GM21367 (cell line): ENCODE data around the gene AKAP7.
A peak's percentile ranks its signal among the peaks of the same experiment; 100 is the strongest.

Experiments
- ATAC-seq: cut with Tn5 transposase; IDR thresholded peaks from one replicate; pipeline ENCODE4 v1.9.1; 2021; ENCODE audit not compliant: unreplicated experiment

The AKAP7 gene

DNA sequence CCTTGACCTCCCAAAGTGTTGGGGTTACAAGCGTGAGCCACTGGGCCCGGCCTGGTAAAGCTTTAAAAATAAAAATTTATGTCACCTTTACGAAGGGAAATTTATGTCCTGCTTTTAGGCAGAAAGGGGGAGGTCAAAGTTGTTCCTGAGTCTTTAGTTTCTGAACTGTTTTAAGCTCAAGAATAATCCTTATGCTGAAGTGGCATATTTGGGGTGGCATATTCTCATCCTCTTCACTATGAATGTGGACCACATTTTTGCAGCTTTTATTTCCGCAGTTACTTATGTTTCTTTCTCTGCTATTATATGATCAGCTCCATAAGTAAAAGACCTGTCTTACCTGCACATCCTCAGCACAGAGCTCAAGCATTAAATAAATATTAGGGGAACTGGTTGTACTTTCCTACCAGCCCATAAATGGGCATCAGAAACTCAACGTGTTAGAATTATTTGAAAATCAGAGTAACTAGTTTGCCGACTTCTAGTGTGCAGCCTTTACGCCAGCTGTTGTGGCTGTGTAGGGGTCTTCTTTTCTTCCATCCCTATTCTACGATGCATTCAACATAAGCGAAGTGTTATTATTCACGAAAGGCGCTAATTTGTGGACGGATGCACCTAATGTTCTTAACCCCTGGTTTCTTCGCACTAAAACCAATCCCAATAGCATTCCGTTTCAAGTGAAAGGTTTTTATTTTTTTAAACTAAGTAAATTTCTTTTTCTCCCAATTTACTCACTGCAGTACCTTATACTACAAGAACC, 867 bp upstream of the AKAP7 start:
- ATAC-seq = no peak

DNA sequence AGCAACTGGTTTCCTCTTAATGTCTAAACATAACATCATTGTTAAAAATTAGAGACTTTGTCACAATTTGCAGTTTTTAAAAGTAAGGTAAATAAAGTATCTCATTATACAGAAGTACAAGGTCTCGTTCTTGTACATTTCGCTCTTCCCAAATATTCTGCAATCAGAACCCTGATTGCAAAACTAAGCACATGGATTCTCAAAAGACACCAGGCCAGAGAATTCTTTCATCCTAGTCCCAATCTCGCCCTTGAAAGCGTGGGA, 355 bp upstream of the AKAP7 start:
- no peak for ATAC-seq

DNA sequence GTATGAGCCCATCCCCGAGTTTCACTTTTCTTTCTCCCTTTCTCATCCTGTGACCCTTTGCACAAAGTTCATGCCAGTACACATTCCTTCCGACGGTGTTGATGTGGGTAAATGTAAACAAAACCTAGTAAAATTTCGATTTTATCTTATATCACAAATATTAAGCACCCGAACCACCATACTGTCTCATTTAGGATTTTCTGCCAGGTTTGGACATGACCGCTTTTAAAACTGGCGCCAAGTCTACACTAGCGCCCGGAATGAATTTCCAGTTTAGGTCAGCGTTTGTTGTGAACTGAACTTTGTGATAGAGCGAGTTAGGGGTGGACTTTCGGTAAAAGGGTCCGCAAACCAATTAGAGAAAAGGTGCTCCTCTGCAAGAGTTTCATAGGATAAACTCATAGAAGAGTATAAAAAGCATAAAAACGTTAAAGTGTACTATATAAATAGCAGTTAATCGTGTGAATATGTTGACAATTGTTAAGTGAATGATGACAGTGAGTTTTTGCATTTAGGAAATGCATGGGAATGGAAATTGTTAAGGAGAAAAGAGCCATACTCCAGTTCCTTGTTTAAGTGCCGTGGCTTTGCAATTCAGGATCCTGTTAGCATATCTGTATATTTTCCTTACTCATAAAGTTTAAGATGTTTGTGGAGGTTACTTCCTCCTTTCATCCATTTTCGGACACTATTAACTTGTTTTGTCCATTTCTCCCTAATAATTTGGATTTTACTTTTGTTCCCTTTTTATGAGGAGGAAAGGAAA, 937 bp downstream of the AKAP7 start:
- ATAC-seq = no peak

DNA sequence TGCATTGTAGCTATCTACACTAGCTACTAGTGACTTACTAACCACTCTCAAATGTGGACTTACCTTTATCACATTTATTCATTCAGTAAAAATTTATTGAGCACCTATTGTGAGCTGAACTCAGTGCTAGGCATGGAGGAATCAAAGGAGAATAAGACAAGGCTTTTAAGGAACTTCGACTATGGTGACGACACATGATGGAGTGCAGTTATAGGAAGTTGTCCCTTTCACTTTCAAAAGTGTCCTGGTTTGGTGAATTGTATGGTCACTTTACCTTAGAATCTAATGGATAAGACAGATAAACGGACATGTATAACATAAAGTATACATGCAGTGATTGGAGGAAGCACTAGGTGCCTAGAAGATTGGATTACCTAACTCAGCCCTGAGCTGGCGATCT, 4.3 kb downstream of the AKAP7 start:
- ATAC-seq = no peak

DNA sequence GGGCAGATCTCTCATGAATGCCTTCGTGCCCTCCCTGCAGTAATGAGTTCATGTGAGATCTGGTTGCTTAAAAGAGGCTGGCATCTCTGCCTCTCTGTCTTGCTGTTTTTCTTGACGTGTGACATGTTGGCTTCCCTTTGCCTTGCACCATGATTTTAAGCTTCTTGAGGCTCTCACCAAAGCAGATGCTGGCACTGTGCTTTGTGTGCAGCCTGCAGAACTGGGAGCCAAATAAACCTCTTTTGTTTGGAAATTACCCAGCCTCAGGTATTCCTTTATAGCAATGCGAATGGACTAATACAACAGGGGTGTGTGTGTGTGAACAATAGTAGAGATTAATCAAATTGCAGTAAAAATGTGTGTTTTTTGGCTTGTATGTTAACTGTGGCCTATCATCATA, 8.1 kb downstream of the AKAP7 start:
- ATAC-seq = no peak

DNA sequence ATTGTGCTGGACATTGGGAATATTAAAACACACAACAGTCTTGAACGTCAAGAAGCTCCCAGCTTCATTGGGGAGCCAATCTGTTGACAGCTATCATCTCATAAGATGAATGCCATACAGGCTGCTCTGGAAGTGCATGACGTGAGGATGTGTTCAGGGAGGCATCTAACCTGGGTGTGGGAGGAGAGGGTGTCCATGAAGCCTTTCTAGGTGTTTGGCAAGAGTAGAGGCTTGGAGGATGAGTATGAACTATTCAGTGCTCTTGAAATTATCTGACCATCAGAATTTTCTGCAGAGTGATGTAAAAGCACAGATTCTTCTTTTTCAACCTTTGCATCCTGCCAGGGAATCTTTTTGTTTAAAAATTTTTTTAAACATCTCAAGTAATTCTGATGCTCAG, 11.6 kb downstream of the AKAP7 start:
- no peak for ATAC-seq

DNA sequence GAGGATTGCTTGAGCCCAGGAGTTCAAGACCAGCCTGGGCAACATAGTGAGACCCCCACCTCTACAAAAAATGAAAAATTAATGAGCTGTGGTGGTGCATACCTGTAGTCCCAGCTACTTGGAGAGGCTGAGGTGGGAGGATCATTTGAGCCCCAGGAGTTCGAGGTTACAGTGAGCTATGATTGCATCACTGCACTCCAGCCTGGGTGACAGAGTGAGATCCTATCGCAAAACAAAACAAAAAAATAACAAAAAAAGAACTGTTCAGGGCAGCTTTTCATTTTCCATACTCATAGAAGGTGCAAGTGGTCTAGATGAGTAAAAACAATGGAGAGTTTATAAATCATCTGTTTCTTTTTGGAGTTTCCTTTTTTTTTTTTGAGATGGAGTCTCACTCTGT, 21.1 kb downstream of the AKAP7 start:
- ATAC-seq = no peak

DNA sequence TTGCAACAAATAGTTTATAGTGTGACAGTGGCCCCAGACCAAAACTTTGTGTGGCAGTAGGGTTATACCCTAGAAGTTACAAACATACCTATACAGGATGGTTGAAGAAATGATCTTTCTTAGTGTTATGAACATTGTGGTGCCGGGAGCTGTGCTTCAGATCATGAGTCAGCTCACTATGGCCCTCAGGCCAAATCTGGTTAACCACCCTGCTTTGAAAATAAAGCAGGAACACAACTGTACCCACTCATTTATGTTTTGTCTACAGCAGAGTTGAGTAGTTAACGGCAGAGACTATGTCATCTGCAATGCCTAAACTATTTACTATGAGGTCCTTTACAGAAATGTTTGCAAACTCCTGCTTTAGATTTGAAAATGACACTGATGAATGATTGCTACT, 24.3 kb downstream of the AKAP7 start:
- no peak for ATAC-seq

DNA sequence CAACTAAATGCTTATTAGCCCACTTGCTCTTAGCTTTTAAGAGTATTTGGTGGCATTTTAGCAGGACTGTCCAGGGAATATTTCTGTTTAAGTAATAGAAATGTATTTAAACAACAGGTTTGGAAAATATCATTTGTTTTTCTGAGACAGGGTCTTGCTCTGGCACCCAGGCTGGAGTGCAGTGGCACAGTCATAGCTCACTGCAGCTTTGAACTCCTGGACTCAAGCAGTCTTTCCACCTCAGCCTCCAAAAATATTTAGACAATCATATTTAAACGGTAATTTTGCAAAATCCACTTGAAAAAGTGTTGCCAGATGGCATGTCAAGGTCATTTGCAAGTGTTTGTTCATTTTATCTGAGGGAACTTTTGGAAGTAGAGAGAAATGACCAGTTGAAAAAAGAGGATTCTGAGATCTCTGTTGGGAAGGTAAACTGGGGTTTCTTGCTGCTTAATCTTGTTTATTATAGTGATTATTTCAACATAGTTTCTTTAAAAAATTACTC, 25.0 kb downstream of the AKAP7 start:
- ATAC-seq = no peak

DNA sequence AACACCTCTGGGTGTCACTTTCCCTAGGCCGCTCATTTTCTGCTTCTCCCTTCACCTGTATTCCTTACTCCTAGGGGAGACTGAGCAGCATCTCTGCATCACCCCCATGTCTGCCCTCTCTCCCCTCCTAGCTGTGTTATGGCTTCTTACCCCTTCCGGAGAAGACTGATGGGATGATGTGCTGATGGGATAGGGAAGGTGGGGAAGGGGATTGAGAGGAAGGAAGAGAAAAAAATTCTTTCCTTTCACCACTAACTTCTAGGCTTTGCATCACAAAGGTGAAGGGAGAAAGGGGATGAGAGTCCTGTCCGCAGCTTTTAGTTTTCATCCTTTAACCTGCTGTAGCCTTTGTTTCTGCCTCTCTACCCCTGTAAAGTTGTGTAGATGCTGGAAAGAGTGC, 26.7 kb downstream of the AKAP7 start:
- ATAC-seq = no peak

DNA sequence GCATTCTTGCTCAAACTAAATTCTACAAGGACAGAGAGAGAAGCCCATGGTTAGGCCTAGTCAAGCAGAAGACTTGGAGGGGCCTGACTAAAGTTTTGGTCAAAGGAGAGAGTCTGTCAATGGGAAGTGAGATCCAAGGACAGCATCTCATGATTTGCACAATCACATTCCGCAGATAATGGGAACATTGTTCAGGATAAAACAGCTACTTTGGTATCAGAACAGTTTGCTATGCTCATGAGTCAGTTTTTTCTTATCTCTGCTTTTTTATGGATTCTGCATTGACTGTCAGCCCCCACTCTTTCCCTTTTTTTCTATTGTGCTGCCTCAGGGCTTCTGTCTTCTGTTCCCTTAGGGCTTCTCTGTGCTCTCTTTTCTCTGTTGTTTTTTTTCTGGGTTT, 28.6 kb downstream of the AKAP7 start:
- ATAC-seq = no peak

DNA sequence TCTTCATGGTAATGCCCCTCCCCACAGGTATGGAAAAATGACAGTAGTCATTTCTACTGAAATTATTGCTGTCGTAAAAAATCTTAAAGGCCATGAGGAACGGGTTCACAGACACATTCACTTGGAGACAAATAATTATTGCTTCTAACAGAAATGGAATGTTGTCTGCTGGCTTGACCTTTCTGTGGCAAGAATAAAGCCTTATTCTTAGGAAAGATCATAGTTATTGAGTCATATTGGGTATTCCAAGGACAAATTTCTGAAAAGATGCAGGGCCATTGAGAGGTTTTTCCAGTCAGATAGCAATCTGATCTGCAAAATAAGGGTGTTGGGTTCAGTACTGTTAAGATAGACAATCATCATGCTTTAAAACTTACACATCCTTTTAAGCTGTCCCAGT, 29.2 kb downstream of the AKAP7 start:
- no peak for ATAC-seq

DNA sequence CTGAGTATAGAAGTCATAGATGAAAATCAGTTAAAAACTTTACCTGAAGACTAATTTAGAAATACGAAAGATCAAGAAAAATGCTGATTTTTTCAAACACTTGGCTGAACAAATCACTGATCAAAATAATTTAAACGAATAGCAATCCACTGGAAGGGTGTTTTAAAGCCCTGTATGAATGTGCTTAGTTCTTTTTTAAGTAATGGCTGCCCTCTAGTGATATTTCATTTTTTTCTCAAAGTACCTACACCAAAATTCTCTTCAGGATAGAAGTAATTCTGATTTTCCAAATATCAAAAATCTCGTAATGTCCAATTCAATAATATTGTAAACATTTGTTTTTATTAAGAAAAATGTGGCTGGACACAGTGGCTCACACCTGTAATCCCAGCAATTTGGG, 32.5 kb downstream of the AKAP7 start:
- ATAC-seq = no peak

DNA sequence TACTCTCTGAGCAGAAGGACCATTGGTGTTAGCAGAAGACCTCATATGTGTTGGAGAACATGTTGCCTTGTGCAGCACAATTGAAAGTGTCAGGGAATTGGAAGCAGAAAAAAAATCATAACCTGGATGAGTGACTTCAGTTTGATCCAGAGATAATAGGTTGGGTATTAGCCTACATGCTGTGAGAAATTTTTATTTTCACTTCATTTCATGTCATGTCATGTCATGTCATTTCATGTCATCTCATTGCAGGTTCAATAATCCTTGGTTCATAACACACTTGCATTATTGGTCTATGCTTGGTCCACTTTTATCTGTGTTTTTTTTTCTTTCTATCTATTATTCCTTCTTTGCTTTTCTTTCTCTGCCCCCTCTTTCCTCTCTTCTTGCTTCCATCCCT, 34.3 kb downstream of the AKAP7 start:
- no peak for ATAC-seq

DNA sequence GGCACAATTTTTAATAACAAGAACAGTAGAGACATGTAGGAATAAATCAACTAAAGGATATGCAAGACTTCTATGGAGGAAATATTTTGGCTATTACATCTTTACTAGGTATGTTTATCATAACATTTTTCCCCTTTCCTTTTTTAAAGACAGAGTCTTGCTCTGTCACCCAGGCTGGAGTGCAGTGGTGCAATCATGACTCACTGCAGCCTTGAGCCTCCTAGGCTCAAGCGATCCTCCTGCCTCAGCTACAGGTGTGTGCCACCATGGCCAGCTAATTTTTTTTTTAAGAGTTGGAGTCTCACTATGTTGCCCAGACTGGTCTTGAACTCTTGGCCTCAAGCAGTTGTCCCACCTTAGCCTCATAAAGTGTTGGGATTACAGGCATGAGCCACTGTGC, 37.0 kb downstream of the AKAP7 start:
- ATAC-seq = no peak

DNA sequence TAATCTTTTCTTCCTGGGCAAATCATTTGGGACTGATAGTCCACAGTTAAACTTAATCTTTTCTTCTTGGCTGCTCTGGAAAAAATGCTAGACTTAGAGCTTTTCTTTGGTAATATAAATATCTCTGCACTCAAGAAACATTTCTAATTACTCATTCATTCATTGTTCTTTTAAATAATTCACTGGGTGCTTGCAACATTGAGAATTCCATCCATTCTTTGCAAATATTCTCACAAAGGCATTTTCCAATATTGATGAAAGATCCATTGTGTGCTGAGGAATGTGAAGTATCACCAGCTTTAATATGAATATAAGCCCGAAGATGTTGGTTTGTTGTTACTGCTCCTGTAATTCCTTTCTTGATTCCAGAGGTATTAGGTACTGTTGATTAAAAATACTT, 38.4 kb downstream of the AKAP7 start:
- ATAC-seq = no peak

DNA sequence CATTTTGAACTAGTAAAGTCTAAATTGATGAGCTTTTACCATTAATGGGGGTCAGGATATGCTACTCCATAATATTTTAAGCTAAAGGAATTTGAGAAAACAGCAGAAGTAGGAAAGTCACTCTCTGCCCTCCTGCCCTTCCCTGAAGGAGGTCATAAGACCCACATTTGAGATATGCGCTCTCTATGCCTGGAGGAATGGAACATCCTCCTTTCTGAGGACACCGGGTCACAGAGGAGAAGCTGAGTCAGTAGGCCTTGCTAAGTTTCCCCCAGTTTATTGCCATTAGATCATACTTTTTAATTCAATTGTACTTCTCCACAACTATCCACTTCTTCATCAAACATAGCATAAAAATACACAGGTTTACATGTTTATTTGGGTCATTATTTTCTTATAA, 40.3 kb downstream of the AKAP7 start:
- ATAC-seq = no peak

DNA sequence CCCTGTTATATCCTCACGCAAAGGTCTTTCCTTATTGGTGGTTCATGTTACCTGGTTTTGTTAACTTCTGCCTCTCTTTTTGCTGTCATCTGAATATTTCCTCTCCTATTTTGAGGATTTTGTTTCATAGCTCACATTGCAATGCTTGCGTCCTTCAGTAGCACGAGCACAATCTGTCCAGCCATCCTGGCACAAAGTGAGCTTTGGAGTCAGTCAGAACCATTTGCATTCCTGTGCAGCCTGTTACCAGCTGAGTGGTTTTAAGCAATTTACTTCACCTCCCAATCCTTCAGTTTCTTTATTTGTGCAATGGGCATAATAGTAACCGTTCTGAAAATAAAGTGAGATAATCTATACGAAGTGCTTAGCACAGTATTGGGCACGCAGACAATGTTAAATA, 42.7 kb downstream of the AKAP7 start:
- ATAC-seq = no peak

DNA sequence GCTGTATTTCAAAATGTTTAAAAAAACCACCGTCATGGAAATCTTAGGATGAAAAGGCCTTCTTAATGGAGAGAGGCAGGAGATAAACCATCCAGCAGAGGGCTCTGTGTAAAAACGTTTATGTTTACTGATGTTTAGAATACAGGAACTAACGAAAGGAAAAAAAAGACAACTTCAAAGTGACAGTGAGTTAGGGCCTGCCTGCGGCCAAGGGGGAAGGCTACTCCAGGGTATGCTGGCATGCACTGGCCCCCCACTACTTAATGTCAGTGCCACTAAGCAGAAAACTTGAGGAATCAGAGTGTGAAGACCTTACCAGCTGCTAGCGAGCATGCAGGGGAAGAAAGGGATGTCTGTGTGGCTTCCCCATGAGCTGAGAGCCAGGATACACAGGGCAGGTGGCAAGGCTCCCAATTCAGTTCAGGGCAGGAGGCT, 47.7 kb downstream of the AKAP7 start:
- ATAC-seq = peak; percentile 86

DNA sequence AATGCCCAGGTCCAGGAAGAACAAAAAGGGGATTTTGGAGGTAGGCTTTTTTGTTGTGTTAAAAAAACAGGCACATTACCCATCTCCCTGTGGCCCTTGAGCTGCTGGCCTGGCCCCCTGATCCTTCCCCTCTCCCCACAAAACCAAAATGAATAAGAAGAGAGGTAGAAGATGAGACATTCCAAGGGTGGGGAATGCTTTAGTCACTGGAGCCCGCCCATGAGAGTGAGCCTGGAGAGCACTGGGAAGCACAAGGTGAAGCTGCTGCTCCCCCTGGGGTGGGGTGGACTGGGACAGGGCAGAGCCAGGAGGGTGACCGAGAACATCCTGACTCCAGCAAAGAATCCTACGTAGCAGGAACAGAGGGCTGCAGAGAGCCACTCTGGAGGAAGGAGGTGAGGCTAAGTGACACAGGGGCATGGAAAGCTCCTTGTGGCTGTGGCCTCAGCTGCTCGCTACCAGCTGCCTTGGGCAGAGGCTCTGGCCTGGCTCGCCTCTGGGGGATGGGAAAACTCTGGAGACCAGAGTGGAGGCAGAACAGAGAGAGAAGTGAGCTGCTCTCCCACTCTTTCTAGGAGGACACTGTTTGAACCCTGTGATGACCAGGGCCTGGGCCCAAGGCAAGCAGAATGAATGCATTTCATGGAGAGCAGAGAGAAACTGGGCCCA, 48.3 kb downstream of the AKAP7 start:
- ATAC-seq = no peak

DNA sequence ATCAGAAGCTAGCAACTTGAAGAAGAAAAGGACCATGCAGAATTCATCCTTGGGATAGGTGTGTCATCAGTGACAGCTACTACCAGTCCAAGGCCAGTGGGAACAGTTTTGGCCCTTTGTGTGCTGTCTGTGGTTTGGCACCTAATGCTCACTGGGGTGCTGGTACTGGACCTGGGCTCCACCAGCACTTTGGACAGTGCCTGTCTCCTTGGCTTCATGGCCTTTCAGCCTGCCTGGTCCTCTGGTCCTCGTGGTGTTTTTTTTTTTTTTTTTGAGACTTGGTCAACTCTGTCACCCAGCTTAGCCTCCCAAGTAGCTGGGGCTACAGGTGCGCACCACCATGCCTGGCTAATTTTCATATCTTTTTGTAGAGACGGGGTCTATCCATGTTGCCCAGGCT, 56.3 kb downstream of the AKAP7 start:
- ATAC-seq = no peak

DNA sequence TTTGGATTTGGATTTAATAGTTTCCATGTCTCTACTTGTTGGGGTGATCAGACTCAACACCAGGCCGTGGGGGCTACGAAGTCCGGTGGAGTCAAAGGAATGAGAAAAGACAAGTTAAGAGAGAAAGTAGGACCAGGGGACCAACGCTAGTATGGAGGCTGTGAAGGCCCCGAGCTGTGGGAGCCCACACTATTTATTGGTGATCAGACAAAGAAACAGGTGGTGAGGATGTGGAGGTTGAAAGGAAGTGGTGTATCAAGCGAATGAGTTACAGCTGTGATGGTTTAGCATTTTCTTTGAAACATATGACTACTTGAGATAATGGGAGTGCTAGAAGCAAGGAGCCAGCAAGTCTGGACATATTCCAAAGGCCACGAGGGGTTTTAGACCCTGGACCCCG, 62.4 kb downstream of the AKAP7 start:
- ATAC-seq = no peak
